PC-3 (cell line): ENCODE results near the gene RBKS.
"Not testable (repeated sequence)": the region's sequence is repeated elsewhere in the genome, so short reads cannot be mapped to it uniquely, and the experiment has no call there.

Source experiments
- CTCF ChIP-seq: fragments of 300-600 bp; sonication (generic); conservative IDR thresholded peaks from 2 replicates; pipeline ENCODE4 v1.5.1; 2017; ENCODE audit warnings: antibody characterized with exemption, low read depth, mild to moderate bottlenecking, low read length
- EZH2 ChIP-seq: fragments of 300-600 bp; sonication (generic); IDR thresholded peaks from one replicate; pipeline ENCODE4 v1.6.1; 2017; ENCODE audit warnings: antibody characterized with exemption, mild to moderate bottlenecking, low read length; ENCODE audit not compliant: unreplicated experiment
- EZH2phosphoT487 ChIP-seq: fragments of 300-600 bp; sonication (generic); IDR thresholded peaks from 2 replicates; pipeline ENCODE4 v1.6.1; 2018; ENCODE audit warnings: mild to moderate bottlenecking, antibody characterized with exemption, low read length, borderline replicate concordance

- not testable (repeated sequence) for TF ChIP-seq EZH2, CTCF, EZH2phosphoT487
Measured at GRCh38 chr2:27881815-27882583, 8.2 kb downstream of the RBKS start.
